ENCODE measurements around the gene ACVR1. TPM values are rescaled to one million over a fixed set of nuclear protein-coding genes. Genes with fewer than 3 reads are reported as not detected.
"Not testable (repeated sequence)": the region's sequence is repeated elsewhere in the genome, so short reads cannot be mapped to it uniquely, and the experiment has no call there.

Gene ACVR1
- polyA plus RNA-seq, 3 donors from 2014 or later, result 0.46 to 1.4 (median 1.1) TPM

DNA sequence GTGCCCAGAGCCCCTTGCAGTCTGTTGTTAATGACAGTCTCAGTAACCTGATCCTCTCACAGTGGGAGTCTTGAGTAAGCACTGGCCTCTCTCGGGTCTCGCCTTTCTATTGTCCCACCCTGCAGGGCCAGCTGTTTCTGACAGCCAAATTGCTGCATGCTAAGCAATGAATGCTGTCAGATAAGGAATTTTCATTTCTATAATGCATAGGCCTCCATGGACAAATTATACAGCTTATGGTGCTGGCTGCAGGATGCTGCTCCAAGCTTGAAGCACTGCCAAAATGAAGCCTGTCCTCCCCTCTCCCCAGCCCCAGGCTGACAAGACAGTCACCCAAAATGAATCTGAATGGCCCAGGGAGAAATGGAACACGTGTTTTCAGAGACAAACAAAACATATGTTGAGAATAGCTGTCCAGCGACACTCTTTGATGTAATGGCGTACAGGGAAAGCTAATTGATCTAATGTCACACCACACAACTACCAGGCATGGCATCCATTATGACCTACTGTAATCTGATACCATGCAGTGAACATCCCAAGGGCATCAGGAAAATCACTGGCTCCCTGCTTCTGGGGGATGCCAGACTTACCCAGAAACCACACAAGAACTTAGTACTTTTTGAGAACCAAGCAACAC, 36.8 kb downstream of the ACVR1 start:
- H3K27ac Mint-ChIP-seq, result no peak overlapping the region
- H3K4me3 Mint-ChIP-seq, result no peak overlapping the region
- H3K36me3 Mint-ChIP-seq, result peaks cover 0 to 10% (median 9%) of the 10 kb centered on the region in 3 donors
- H3K9me3 Mint-ChIP-seq, result no peaks in the 10 kb centered on the region
- peaks cover 15 to 21% of the 10 kb centered on the region in 2 donors for H3K4me1 Mint-ChIP-seq
- no peak for DNase-seq
- peaks cover 0 to 3% (median 2%) of the 10 kb centered on the region in 3 donors for H3K27me3 Mint-ChIP-seq (ENCODE audit: low read depth in 3 of 3)

GRCh38 chr2:157838442-157839161, 37.5 kb downstream of the ACVR1 start:
- Mint-ChIP-seq H3K4me1 (peaks cover 15 to 21% of the 10 kb centered on the region in 2 donors), H3K4me3 (no peak overlapping the region), H3K27me3 (ENCODE audit: low read depth in 3 of 3) (peaks cover 0 to 3% (median 0%) of the 10 kb centered on the region in 3 donors), H3K36me3 (peaks cover 0 to 10% (median 9%) of the 10 kb centered on the region in 3 donors), H3K27ac (peak overlapping the region in 2 of 6 donors; percentile 13 to 27), H3K9me3 (no peaks in the 10 kb centered on the region)
- DNase-seq, result no peak

DNA sequence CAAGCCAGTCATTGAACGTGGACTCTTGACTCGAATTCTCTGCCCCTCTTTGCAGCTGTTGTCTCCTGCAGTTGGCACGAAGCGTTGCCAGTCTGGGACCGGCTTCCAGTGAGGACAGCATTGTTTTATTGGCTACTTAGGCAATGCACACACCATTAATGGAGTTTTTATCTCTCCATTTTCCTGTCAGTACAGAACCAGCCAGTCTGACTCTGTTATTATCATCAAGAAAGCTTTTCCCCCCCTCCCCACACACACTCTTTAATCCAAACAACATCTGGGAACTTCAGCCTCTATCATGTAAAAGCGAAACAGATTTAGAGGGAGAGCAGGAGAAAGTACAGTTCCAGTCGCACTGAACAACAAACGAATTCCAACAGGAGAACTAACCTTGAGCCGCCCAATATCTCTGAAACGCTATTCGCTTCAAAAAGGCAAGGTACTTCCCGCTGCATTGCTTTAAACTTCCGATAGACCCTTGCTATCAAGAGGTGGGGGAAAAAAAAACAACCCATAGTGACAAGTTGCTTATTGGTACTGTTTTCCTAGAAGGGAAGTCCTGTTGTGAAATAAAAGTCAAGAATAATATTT, 38.2 kb downstream of the ACVR1 start:
- Mint-ChIP-seq H3K36me3 (peaks cover 0 to 10% (median 5%) of the 10 kb centered on the region in 3 donors), H3K4me1 (peaks cover 15 to 21% of the 10 kb centered on the region in 2 donors), H3K27ac (peak overlapping the region in 1 of 6 donors; percentile 13), H3K27me3 (ENCODE audit: low read depth in 3 of 3) (peaks cover 0 to 3% (median 0%) of the 10 kb centered on the region in 3 donors), H3K4me3 (no peak overlapping the region), H3K9me3 (no peaks in the 10 kb centered on the region)
- no peak for DNase-seq

DNA sequence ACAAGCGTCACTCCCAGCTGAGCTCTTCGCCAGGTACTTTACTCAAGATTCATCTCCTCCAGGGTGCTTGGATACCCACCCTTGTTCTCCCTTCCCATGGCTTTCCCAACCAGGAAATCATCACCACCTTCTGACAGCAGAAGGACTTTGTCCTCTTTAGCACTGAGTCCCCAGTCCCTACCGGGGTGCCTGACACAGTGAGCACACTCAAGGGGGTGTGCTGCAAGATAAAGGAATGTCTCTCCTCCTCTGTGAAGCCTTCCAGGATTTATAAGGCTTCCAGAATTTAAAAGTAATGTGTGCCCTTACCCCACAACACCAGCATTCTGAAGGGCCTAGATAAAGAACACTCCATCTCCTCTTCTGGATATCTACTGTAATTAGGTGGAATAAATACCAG, 39.6 kb downstream of the ACVR1 start:
- Mint-ChIP-seq H3K4me1 (peaks cover 15 to 21% of the 10 kb centered on the region in 2 donors), H3K27me3 (ENCODE audit: low read depth in 3 of 3) (peaks cover 0 to 3% (median 0%) of the 10 kb centered on the region in 3 donors), H3K36me3 (peaks cover 0 to 10% (median 5%) of the 10 kb centered on the region in 3 donors), H3K4me3 (no peak overlapping the region), H3K9me3 (no peaks in the 10 kb centered on the region), H3K27ac (no peak overlapping the region)
- no peak for DNase-seq

- Mint-ChIP-seq H3K4me3 (no peak overlapping the region), H3K9me3 (no peaks in the 10 kb centered on the region), H3K27ac (no peak overlapping the region), H3K27me3 (ENCODE audit: low read depth in 3 of 3) (peaks cover 0 to 3% (median 2%) of the 10 kb centered on the region in 3 donors), H3K36me3 (peaks cover 0 to 10% (median 5%) of the 10 kb centered on the region in 3 donors), H3K4me1 (peaks cover 15 to 21% of the 10 kb centered on the region in 2 donors)
- no peak for DNase-seq
Measured at GRCh38 chr2:157835425-157835824, 40.7 kb downstream of the ACVR1 start.

- peaks cover 2 to 3% (median 2%) of the 10 kb centered on the region in 3 donors for H3K27me3 Mint-ChIP-seq (ENCODE audit: low read depth in 3 of 3)
- H3K27ac Mint-ChIP-seq, result no peak overlapping the region
- H3K4me3 Mint-ChIP-seq, result no peak overlapping the region
- no peak for DNase-seq
- H3K4me1 Mint-ChIP-seq, result peaks cover 15 to 21% of the 10 kb centered on the region in 2 donors
- H3K36me3 Mint-ChIP-seq, result peaks cover 0 to 10% (median 5%) of the 10 kb centered on the region in 3 donors
- no peaks in the 10 kb centered on the region for H3K9me3 Mint-ChIP-seq
Measured at GRCh38 chr2:157835006-157835405, 41.1 kb downstream of the ACVR1 start.

DNA sequence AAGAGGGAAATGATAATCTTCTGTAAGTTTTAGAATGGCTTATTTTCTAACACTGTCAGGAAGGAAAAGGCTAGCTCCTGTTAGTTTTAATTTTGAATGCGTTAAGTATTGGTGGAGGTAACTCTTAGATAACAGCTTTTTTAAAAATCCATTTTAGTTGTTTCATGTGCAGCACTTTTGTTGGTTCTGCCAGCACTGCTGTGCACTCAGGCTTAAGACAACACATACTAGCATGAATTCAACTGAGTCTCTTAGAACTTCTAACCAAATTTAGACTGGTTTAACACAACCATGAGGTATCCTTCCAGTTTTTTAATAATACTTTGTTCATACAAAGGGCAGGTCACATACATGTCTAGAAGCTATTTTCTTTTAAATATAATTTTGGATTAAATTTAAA, 42.4 kb downstream of the ACVR1 start:
- Mint-ChIP-seq H3K36me3 (peaks cover 0 to 18% (median 5%) of the 10 kb centered on the region in 3 donors), H3K27me3 (ENCODE audit: low read depth in 3 of 3) (peaks cover 2 to 3% (median 2%) of the 10 kb centered on the region in 3 donors), H3K4me1 (peaks cover 14 to 19% of the 10 kb centered on the region in 2 donors), H3K4me3 (no peak overlapping the region), H3K9me3 (no peaks in the 10 kb centered on the region), H3K27ac (no peak overlapping the region)
- DNase-seq, result no peak

GRCh38 chr2:157831573-157832315, 44.4 kb downstream of the ACVR1 start:
- no peak overlapping the region for H3K27ac Mint-ChIP-seq
- H3K4me1 Mint-ChIP-seq, result peaks cover 0 to 6% of the 10 kb centered on the region in 2 donors
- H3K9me3 Mint-ChIP-seq, result no peaks in the 10 kb centered on the region
- H3K36me3 Mint-ChIP-seq, result peaks cover 0 to 12% (median 5%) of the 10 kb centered on the region in 3 donors
- DNase-seq, result no peak
- peaks cover 0 to 2% (median 2%) of the 10 kb centered on the region in 3 donors for H3K27me3 Mint-ChIP-seq (ENCODE audit: low read depth in 3 of 3)
- H3K4me3 Mint-ChIP-seq, result no peak overlapping the region

- Mint-ChIP-seq H3K27ac (peak overlapping the region in 1 of 6 donors; percentile 18), H3K4me3 (no peak overlapping the region), H3K9me3 (no peaks in the 10 kb centered on the region), H3K36me3 (peaks cover 0 to 8% (median 0%) of the 10 kb centered on the region in 3 donors), H3K27me3 (ENCODE audit: low read depth in 3 of 3) (peaks cover 0 to 2% (median 2%) of the 10 kb centered on the region in 3 donors), H3K4me1 (peaks cover 0 to 6% of the 10 kb centered on the region in 2 donors)
- DNase-seq, result no peak
Measured at GRCh38 chr2:157830696-157831570, 45.2 kb downstream of the ACVR1 start.

DNA sequence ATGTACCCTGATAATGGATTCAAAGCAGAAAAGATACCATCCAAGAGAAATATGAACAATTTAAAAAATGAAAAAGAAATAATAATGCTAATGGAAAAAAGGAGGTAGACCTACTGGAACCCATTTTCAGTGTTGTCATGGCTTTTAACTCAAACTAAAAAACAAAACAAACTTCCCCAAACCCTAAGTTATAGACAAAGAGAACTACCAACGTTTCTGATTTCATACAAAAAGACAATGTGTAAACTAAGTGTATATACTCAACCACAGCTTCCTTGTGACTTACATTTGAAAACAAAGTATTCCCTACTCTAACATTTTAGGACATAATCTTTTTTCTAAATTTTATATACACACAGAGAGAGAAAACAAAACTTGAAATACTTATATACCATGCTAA, 45.9 kb downstream of the ACVR1 start:
- no peak for DNase-seq
- H3K9me3 Mint-ChIP-seq, result no peaks in the 10 kb centered on the region
- H3K36me3 Mint-ChIP-seq, result peaks cover 0 to 8% (median 0%) of the 10 kb centered on the region in 3 donors
- peaks cover 0 to 2% (median 2%) of the 10 kb centered on the region in 3 donors for H3K27me3 Mint-ChIP-seq (ENCODE audit: low read depth in 3 of 3)
- peaks cover 0 to 4% of the 10 kb centered on the region in 2 donors for H3K4me1 Mint-ChIP-seq
- no peak overlapping the region for H3K27ac Mint-ChIP-seq
- no peak overlapping the region for H3K4me3 Mint-ChIP-seq

DNA sequence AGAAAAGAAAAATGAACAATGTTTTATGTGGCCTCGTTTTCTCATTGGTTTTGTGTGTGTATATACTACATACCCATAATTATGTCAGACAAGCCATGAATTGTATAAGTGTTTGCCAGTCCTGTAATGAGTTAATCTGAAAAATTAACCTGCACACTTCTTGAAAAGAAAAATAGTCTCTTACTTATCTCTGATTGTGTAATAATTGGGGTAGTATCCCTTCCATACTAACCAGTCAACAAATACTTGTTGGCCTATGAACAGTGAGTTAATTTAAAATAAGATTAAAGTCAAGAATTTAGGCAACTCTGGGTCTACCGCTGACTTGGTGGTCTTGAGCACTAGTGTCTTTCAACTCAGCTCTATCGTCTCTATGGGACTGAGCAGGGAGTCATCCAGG, 48.8 kb downstream of the ACVR1 start:
- Mint-ChIP-seq H3K36me3 (peaks cover 0 to 11% (median 0%) of the 10 kb centered on the region in 3 donors), H3K27me3 (ENCODE audit: low read depth in 3 of 3) (peaks cover 0 to 2% (median 2%) of the 10 kb centered on the region in 3 donors), H3K27ac (no peak overlapping the region), H3K4me3 (no peak overlapping the region), H3K4me1 (peaks cover 6 to 8% of the 10 kb centered on the region in 2 donors), H3K9me3 (no peaks in the 10 kb centered on the region)
- no peak for DNase-seq

DNA sequence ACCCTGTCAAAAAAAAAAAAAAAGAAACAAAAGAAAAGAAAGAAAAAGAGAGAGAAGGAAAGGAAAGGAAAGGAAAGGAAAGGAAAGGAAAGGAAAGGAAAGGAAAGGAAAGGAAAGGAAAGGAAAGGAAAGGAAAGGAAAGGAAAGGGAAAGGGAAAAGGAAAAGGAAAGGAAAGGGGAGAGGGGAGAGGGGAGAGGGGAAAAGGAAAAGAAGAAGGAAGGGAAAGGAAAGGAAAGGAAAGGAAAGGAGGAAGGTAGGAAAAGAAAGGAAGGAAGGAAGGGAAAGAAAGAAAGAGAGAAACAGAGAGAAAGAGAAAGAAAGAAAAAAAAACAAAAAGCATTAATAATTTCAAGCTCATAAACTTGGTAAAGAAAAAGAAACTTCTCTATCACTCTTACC, 49.5 kb downstream of the ACVR1 start:
- not testable (repeated sequence) for H3K27ac Mint-ChIP-seq; H3K4me1 Mint-ChIP-seq; DNase-seq; H3K4me3 Mint-ChIP-seq; H3K27me3 Mint-ChIP-seq (ENCODE audit: low read depth in 3 of 3); H3K9me3 Mint-ChIP-seq
- peaks cover 0 to 11% (median 0%) of the 10 kb centered on the region in 3 donors for H3K36me3 Mint-ChIP-seq
